Activated CD4-positive, alpha-beta T cell treated with anti-CD3 and anti-CD28 coated beads, Interleukin-2, amount 50 U/mL, for 1 hour (primary cell): Measurements from ENCODE around the gene MRPL40.
A peak's percentile ranks its signal among the peaks of the same experiment; 100 is the strongest.

ENCODE experiments used
- DNase-seq: peaks from one replicate; pipeline ENCODE4 v3.0.0-alpha.2; 2020

The MRPL40 gene

DNA sequence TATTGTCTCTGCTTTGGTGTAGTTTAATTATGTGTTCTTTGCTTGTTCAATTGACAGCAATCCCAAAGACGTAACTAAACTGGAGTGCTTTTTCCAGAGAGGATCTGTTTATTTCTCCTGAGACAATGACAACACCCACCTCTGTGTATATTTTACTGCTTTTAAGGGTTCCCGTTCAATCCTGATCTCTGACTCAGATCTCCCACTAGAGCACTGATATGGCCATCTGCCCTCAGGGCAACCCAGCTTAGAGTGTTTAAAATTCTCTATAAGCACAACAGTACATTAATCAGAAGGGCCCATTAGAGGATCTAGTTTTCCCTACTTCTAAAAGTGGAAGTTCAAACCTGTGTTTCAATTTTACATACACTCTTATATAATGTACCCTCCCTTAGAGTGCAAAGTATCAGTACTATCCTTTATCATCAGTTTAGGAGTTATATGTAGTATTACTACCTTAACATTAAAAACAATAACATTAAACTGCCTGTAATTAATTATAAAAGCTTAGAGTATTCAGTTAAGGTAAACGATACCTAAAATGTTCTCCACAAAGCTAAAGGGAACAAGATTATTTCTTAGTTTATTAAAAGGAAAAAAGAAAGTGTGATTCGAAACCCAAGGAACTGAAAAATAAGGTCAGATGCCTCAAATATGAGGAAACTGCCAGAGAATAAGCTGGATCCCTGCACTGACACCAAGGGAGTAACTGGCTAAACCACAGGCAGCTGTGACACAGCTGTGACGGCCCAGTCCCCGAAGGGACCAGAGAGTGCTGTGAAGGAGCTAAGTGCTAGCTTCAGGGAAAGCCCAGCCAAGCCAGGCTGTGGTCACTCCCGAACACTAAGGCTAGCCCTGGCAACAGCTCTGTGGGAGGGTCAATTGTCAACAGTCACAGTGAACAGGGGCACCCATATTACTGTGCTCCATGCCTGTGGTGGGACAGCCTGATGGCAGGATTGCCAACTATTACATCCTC, 31.4 kb downstream of the MRPL40 start:
- no peak for DNase-seq

DNA sequence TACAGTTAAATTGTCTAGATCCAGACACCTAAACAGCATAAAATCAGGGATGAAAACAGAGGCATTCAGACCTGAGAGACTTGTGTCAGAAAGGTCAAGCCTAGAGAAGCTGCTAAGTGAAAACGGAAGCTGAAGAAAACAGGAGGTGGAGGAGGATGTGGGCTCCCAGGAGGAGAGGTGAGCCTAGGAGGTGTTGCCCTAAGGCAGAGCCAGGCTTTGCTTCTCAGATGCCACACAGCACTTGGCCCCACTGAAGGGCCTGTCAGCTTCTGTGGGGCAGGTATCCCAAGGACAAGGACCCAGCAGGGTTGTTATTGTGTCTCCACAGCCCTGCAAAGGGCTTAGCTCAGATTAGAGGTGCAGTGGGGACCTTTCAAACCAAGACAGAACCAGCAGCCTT, 32.2 kb downstream of the MRPL40 start:
- no peak for DNase-seq

DNA sequence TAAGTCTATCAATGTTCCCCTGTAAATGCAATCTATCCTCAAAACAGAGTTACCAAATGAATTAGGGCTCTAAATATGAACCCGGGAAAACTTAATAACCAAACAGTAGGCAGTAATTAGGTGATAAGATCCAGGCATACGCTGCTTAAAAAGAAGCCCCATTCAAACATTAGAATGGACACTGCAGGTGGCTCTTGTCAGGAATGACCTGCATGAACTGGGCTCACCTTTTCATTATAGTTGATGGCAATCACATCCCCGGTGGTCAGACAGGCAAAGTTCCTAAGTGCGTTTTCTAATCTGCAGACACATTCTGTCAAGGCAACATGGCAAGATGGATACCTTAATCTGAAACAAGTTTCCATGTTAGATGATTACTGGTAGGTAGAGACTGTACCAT, 32.6 kb downstream of the MRPL40 start:
- no peak for DNase-seq

DNA sequence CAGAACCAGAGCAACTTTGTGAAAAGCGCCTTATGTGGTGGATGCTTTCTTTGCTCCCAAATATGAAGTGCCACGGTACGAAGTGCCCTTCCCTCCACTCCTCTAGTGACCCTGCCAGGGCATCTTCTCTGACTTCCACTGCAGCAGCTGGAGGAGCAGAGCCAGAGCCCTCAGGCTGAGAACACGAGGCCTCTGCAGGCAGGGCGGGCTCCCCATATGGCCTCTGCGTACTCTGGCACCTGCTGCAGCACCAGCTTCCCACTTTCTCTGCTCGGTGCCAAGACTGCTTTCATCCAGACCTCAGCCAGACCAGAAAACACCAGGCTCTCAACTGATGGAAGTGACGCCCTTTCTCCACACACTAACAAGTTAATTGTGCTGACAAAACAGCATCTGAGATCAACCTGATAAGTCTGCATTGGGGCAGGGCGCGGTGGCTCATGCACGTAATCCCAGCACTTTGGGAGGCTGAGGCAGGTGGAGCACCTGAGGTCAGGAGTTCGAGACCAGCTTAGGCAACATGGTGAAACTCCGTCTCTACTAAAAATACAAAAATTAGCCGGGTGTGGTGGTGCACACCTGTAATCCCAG, 33.9 kb downstream of the MRPL40 start:
- DNase-seq = no peak

DNA sequence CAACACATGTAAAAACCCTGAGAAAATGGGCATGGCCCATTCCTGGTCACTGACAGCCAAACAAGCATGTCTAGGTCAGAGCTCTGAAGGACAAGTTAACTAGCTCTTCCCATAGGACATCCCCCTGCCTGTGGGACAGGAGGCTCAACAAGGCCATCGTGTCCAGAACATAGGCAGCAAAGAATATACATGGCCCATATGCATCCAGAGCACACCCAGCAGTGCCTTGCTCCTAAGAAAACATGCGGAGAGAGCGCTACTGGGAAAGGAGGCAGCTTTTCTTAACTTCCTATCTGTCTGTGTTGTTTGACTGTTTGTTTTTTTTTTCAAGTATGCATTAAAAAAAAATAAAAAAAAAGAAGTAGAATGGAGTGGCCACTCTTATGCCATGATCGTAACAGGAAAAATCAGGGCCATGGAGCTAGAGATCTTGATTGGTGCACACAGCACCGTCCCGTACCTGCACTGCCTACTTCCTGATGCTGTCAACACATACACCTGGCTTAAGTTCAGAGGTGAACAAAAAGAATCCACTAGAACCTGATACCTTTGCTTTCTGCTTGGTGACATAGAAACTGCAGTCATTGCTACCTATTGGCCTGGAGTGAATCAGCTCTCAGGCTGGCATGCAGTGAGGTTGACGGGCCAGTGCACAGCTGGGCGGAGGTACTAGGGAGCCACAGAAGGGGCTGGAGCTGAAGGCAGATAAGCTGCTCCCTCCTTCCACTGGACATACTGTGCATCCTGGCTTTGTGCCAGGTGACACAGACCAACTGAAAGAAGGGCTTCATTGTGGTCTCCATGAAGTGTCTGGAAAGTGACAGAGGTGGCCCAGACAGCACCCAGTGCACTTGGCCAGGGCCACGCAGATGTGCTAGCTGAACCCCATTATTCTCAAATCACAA, 34.8 kb downstream of the MRPL40 start:
- DNase-seq = no peak

DNA sequence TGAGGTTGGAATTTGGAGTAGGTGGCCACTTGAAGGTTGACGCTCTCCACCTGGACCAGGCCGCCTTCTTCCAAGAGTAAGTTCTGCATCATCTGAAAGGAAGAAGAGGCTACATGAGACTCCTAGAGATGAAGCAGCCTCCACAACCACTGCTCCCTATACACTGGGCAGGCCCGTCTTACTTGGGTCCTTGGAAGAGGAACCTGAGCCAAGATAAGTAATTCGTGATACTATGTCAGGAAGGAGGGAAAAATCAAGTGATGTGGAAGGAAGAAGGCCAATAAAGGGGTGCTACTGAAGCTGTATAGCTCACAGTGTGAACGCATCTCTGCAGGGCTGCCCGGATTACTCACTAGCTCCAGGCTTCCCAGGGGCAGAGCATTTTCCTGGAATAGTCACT, 35.6 kb downstream of the MRPL40 start:
- DNase-seq = no peak

DNA sequence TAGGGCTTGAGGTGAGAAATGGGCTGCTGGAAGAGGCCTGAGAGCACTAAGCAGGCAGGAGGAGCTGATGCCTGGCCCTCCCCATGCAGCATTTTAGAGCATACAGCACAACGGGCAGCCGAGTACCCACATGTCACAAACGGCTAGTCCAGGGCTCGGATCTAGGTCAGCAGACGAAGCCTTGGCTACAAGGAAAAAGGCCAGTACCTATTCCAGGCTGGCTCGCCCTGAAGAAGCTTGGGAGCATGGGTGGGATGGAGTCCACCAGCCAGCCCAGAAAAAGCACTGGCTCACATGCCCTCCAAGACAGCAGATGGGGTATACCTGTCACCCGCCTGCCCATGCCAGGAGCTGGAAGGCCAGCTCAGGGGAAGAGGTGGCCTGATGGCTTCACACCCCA, 37.1 kb downstream of the MRPL40 start:
- DNase-seq = no peak

DNA sequence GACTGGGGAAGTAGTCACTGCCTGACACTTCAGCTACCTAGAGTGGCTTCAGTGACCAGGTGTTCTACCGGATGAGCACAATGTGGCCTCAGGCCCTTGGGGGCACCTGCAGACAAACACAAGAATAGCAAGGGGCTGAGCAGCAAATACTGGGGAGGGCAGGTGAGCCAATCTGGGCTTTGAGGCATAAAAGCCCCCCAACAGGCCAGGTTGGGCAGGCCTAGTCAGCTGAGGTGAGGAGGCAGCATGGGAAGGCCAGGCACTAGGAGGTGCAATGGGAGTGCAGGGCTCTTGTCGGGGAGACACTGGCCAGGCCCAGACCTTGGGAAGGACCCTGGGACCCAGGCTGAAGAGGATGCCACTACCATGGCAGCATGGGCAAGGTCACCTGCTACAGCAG, 37.7 kb downstream of the MRPL40 start:
- no peak for DNase-seq

DNA sequence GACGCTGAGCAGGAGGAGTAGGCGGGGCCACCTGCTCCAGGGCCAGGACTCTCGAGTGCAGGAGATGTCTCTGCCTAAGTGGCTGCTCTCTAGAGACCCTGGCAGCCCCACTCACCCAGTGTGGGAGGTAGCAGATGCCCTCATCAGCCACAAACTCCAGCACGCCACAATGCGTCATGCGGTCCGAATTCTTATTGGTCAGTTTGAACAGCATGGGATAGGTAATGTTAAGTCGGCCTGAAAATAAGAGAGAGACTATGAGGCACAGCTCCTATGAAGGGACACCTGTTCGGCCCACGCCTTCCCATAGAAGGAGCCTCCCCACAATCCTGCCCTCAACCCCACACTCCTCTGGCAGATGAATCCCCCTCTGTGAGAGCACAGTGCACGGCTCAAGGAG, 39.2 kb downstream of the MRPL40 start:
- no peak for DNase-seq

DNA sequence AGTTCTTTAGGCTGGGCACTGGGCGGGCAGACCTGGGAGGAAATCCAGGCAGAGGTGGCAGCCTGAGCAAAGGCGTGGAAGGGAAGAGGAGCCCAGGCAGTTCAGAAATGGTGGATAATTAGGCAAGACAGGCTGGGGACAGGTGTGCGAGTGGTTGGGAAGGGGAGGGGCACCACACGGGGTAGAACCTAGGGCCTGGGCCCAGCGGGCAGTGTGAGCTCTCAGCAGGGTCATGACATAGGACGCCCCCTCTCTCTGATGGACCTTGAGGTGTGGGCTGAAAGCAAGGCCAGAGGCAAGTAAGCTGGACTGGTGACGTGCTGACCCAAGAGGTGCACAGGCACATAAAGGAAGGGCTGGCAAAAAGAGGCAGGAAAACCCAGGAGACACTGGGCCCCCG, 39.9 kb downstream of the MRPL40 start:
- no peak for DNase-seq

DNA sequence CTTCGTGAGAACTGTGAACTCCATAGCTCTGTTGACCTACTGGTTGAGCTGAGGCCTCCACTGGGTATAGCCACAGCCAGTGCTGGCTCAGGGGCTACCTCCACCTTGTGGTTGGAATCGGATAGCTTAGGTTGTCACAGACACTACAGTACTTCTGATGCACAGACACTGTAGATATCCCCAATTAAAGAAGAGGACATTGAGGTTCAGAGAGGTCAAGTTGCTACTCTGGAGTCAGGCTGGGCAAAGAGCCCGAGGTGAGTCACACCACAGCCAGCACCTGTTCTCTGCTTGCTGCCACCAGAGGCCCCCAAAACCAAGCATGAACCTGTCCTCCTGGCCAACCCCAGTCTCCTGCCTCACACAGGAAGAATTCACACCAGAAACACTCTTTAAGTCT, 41.2 kb downstream of the MRPL40 start:
- no peak for DNase-seq

DNA sequence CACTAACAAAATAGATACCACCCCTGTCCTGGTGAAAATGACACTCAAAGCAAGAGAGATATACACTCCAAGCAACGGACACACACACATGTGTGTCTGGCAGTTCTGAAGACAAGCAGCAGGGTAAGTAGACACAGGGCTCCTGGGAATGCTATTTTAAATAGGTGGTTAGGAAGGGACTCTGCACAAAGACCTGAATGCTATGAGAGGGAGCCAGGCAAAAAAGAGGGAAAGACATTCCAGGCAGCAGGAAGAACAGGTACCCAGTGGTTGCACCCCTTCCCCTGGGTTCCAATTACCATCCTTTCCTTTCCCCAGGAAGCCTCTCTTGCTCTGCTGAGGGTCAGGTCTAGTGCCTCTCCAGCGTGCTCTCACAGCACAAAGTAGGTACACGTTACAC, 43.7 kb downstream of the MRPL40 start:
- DNase-seq = no peak

DNA sequence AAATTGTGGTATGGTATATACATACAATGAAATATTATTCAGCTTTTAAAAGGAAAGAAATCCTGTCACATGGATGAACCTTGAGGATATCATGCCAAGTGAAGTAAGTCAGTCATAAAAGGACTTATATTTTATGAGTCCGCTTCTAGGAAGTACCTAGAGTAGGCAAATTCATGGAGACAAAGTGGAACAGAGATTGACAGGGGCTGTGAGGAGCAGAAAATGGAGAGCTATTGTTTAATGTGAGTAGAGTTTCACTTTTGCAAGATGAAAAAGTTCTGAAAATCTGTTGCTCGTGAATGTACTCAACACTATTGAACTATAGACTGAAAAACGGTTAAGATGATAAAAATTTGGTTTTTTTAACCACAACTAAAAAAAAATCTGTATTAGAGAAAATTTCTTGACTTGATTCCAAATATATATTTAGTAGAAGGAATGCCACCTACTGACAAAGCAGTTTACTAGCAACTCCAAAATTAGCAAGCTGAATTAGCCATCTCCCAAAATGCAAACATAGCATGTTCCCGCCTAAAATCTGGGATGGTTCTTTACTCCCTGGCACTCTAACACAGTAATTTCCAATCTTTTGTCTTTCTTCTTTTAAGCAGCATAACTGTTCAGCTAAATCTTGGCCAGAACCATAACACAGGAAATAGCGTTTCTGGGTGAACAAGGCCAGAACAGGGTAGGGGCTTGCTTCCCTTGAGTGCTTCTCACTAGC, 45.1 kb downstream of the MRPL40 start:
- no peak for DNase-seq

DNA sequence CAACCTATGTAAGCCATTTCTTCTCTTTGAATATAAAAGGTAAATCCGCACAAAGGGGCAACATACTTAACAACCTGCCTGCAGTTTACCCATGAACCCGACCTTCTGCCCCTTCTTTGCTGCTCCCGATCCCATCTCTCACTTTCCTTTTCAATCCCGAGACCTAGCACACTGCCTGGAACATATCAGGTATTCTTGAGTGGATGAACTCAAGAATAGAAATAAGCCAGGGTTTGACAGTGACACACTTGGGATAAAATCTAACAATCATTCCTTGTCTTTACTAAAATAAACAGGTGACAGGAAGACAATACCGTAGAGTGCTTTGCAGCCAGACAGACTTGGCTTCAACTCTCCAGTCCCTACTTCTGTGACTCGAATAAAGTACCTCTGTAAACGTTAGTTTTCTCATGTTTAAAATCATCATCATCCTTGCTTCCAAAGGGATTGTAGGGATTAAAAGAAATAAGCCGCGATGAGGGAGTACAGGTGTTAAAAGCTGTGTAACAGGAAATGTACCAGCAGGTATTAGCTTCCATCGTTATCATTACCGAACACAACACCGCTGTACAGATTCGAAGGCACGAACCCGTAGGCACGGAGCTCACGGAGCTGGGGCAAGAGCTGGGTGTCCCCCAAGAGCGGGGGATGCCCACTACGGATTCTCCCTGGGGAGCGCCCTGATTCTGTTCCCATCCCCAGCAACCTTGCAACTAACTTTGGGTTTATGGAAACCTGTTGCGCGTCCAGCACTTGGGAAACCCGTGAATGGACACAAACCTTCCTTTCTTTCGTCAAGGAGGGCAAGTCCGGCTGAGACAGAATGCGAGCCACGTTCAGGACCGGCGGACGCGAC, 45.9 kb downstream of the MRPL40 start:
- peak; percentile 12 for DNase-seq

DNA sequence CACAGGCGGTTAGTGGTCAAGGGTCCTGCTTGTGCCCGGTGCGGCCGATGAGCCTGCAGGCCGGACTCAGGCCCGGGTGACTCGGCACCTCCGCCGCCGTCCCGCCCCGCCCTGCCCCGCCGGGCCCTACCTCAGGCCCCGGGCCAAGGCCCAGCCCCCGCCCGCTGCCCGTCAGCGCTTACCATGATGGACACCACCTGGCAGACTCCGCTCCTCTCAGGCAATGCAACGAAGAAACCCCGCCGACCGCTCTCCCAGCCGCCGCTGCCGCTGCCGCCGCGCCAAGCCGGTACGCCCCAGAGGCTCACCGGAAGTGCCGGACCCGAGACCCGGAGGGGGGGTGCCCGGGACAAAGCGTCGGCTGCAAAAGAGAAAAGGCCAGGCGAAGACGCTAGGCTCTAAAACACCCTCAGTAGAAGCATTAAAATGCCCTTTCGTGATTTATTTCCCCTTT, 46.6 kb downstream of the MRPL40 start, which contains the start of gene UFD1:
Gene UFD1 (minus strand): TSS at position 293 of the 454 bp plus-strand sequence. CDS start 108 bp downstream, at position 185.
- DNase-seq = peak; percentile 75

DNA sequence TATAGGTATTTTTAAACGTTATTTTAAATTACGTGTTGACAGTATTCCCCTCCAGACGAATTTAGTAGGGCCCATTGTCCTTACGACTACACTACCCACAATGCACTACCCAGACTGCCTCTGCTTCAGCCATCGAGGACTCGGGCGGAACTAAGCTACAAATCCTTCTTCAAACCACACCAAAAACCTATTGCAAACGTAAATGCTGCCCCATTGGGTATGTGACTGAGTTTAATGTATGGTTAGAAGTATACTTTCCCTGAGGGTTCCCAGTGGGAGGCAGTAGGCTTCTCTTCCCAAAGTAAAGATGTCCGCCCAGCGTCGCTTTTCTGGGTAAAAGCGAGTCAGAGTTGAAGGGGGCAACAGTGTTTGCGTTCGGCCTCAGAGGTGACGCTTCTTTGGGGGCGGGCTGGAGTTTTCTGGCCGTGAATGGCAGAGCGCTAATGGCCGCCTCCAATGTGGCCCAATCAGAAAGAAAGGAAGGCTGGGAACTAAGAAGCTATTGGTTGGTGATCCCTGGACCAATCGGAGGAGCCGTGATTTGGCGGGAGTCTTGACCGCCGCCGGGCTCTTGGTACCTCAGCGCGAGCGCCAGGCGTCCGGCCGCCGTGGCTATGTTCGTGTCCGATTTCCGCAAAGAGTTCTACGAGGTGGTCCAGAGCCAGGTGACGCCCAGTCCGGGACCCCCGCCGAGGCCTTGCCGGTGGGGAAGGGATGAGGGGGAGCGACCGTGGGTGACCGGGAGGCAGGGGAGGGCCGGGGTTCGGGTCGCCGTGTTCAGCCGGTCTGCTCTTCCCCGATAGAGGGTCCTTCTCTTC, 47.2 kb downstream of the MRPL40 start, which contains the start of gene CDC45:
Gene CDC45 (plus strand): TSS at position 566 of the 818 bp plus-strand sequence. CDS start 49 bp downstream, at position 615.
- DNase-seq = peak; percentile 93

DNA sequence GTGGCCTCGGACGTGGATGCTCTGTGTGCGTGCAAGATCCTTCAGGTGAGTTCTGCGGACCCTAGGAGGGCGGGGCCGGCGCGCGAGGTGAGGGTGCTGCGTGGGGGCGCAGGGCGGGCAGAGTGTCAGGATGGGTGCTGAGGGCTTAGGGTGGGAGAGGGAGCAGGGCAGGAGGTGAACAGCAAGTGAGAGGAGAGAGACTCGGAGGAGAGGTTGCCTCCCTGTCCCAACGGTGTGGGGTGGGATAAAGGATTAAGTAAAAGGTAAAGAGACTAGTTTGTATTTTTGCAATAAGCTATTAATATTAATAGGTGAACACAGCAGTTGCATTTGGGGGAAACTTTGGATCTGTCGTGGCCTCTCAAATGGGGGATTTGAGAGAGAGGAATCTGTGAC, 47.8 kb downstream of the MRPL40 start:
- no peak for DNase-seq

DNA sequence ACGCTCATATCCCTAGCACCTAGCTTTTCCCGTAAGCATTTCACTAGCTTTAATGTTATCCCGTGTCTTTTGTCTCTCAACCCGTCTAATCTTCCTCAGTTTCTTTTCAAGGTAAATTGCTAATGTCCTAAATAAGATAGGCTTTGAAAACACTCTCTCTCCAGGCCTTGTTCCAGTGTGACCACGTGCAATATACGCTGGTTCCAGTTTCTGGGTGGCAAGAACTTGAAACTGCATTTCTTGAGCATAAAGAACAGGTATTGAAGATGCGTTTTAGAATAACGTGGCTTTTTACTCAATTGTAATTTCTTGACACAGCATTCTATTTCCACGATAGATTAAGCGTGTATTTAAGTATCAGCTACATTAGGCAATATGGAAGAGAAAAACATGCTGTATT, 48.4 kb downstream of the MRPL40 start:
- no peak for DNase-seq

DNA sequence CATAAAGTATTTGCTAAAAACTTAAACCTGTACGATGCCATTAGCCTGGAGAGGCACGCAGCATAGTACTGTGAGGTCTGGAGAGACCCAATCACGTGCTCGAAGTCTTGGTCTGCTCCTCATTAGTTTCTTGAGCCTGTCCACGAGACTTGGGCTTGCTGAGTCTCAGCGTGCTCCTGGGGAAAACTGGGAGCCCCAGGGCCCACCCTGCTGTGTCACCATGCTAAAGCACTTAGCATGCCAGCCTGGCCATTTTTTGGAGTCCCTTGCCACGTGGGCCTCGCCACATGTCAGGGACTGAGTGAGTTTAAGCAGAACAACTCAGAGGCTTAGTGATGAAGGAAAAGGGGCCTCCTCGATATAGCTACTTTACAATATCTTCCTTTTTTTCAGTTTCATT, 50.0 kb downstream of the MRPL40 start:
- no peak for DNase-seq

DNA sequence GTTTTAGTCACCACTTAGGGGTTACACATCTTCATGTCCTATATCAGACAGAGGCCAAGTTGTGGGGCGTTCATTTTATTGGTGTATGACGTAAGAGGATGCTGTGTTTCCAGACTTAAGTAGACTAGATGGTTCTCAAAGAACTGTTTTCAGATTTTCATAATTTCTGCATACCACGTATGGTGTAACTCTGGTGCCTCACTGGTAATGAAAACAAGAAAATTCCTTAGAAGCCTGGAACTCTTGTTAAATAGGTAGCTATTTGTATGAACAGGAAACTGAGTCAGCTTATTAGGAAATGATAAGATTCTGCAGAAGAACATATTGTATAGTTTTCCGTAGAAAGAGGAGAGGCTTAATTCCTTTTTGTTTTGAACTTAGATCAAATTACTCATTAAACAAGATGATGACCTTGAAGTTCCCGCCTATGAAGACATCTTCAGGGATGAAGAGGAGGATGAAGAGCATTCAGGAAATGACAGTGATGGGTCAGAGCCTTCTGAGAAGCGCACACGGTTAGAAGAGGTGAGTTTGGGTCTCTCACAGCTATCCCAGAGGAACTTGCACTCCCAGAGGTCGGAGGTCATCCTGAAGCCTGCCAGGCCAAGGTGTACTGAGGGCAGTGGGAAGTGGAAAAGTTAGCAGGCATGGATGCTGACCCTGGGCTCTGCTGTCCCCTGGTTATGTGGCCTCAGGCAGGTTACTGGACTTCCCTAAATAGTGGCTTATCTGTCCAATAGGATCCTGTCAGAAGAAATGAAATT, 51.3 kb downstream of the MRPL40 start:
- DNase-seq = no peak
